ENCODE measurements around the gene YPEL3.

GRCh38 chr16:30076276-30076791, 19.7 kb downstream of the YPEL3 start:
- no peak for TF ChIP-seq POLR2AphosphoS5 (IDR thresholded peaks at IDR 0.05; ENCODE audit: low read depth)
- no peak for TF ChIP-seq CTCF (IDR thresholded peaks at IDR 0.05; ENCODE audit: insufficient read depth, low read length)
- TF ChIP-seq SPI1 (IDR thresholded peaks at IDR 0.05; ENCODE audit: borderline replicate concordance, low read depth): no peak

All from HL-60 (cell line).